HepG2 (cell line): ENCODE data around the gene PDIA5. TPM values are rescaled to one million over a fixed set of nuclear protein-coding genes. Genes with fewer than 3 reads are reported as not detected.

ENCODE experiments used
- BCL6 ChIP-seq: IDR thresholded peaks from 2 replicates; pipeline ENCODE4 v1.6.1; 2016; ENCODE audit warnings: missing genetic modification reagents, missing compliant biosample characterization
- BRD4 ChIP-seq: sonication (generic); formaldehyde crosslinking; IDR thresholded peaks from 2 replicates; pipeline ENCODE4 v1.4.0; 2020; ENCODE audit warnings: missing genetic modification reagents
- HIVEP1 ChIP-seq: sonication (generic); formaldehyde crosslinking; IDR thresholded peaks from 2 replicates; pipeline ENCODE4 v1.4.0; 2020; ENCODE audit warnings: mild to moderate bottlenecking, missing genetic modification reagents
- JARID2 ChIP-seq: sonication (generic); formaldehyde crosslinking; IDR thresholded peaks from 2 replicates; pipeline ENCODE4 v1.8.1; 2023; ENCODE audit warnings: missing genetic modification reagents, inconsistent platforms; ENCODE audit not compliant: insufficient replicate concordance
- KAT8 ChIP-seq: IDR thresholded peaks from 2 replicates; pipeline ENCODE4 v1.6.1; 2016; ENCODE audit warnings: missing genetic modification reagents, missing compliant biosample characterization
- MIER3 ChIP-seq: IDR thresholded peaks from 2 replicates; pipeline ENCODE4 v1.6.1; 2016; ENCODE audit warnings: missing compliant biosample characterization, borderline replicate concordance
- MTF2 ChIP-seq: sonication (generic); formaldehyde crosslinking; IDR thresholded peaks from 2 replicates; pipeline ENCODE4 v1.5.0; 2020; ENCODE audit warnings: missing genetic modification reagents, borderline replicate concordance
- NR2F1 ChIP-seq, 2 experiments: fragments of 450-650 bp in 1 of 2; formaldehyde crosslinking in 1 of 2; IDR thresholded peaks; 2 replicates each; pipeline versions ENCODE4 v1.5.0 to v1.6.1; 2016 to 2020; ENCODE audit warnings: mild to moderate bottlenecking in 1 of 2, missing compliant biosample characterization in 1 of 2, missing genetic modification reagents in 1 of 2, moderate library complexity in 1 of 2
- POLR2AphosphoS2 ChIP-seq: IDR thresholded peaks from 2 replicates; pipeline ENCODE4 v1.6.1; 2011; ENCODE audit warnings: low read depth, low read length, improper control_type of control experiment
- RAD21 ChIP-seq: fragments of 450-650 bp; formaldehyde crosslinking; IDR thresholded peaks from 2 replicates; pipeline ENCODE4 v1.5.0; 2020; ENCODE audit warnings: mild to moderate bottlenecking
- TARDBP ChIP-seq: sonication (generic); formaldehyde crosslinking; IDR thresholded peaks from 2 replicates; pipeline ENCODE4 v1.8.0; 2022; ENCODE audit warnings: mild to moderate bottlenecking, missing genetic modification reagents
- TCF7L2 ChIP-seq: IDR thresholded peaks from 2 replicates; pipeline ENCODE4 v1.6.1; 2011; ENCODE audit warnings: mild to moderate bottlenecking, low read depth, low read length, moderate library complexity
- THYN1 ChIP-seq: sonication (generic); formaldehyde crosslinking; IDR thresholded peaks from 2 replicates; pipeline ENCODE4 v1.8.1; 2023; ENCODE audit warnings: low read depth, mild to moderate bottlenecking, moderate library complexity, missing genetic modification reagents, borderline replicate concordance
- TOE1 ChIP-seq: sonication (generic); formaldehyde crosslinking; IDR thresholded peaks from 2 replicates; pipeline ENCODE4 v1.4.0; 2020; ENCODE audit warnings: mild to moderate bottlenecking, missing genetic modification reagents
- ZNF12 ChIP-seq: sonication (generic); formaldehyde crosslinking; IDR thresholded peaks from 2 replicates; pipeline ENCODE4 v1.5.0; 2020; ENCODE audit warnings: missing genetic modification reagents
- ZNF136 ChIP-seq: sonication (generic); formaldehyde crosslinking; IDR thresholded peaks from 2 replicates; pipeline ENCODE4 v1.8.1; 2022; ENCODE audit warnings: low read depth, mild to moderate bottlenecking, moderate library complexity, missing genetic modification reagents
- ZNF678 ChIP-seq: sonication (generic); formaldehyde crosslinking; IDR thresholded peaks from 2 replicates; pipeline ENCODE4 v1.4.0; 2020; ENCODE audit warnings: mild to moderate bottlenecking, missing genetic modification reagents
- polyA plus RNA-seq, 8 experiments: library from polyadenylated mRNA; depleted of rRNA in 3 of 8; stranded (reverse) in 7 of 8; unstranded in 1 of 8; fragments of >200 nt; fragmentation: Illumina TruSeq in 4 of 8; extraction: Trizol in 4 of 8; gene quantifications; 2 replicates each; pipeline versions ENCODE4 v1.2.1 to v1.2.3, GENCODE V29; 2011 to 2016; ENCODE audit warnings: low read depth in 4 of 8, missing spikeins in 1 of 8, mixed read lengths in 1 of 8; ENCODE audit not compliant: insufficient read depth in 1 of 8
- total RNA-seq, 5 experiments: library from RNA; depleted of rRNA; stranded (reverse); fragments of >200 nt; fragmentation: Illumina TruSeq; extraction: Trizol; gene quantifications; 2 replicates each; pipeline ENCODE4 v1.2.3, GENCODE V29; 2016; ENCODE audit warnings: low read depth in 1 of 5
- TF ChIP-seq, protein P1 (sequence below): IDR thresholded peaks from 2 replicates; pipeline ENCODE4 v1.6.1; 2016; ENCODE audit warnings: low read depth, missing genetic modification reagents, missing compliant biosample characterization
- TF ChIP-seq, protein P2 (sequence below): sonication (generic); formaldehyde crosslinking; IDR thresholded peaks from 2 replicates; pipeline ENCODE4 v1.4.0; 2020; ENCODE audit warnings: missing genetic modification reagents, borderline replicate concordance
- TF ChIP-seq, protein P3 (sequence below): sonication (generic); formaldehyde crosslinking; conservative IDR thresholded peaks from 2 replicates; pipeline ENCODE4 v1.8.0; 2022; ENCODE audit warnings: low read depth, missing genetic modification reagents

The PDIA5 gene
- total and polyA plus RNA-seq, 2 of the 13 experiments (the other 11 are each of a cell fraction or from before 2014, with no cell fraction given) = 51.3 to 74.3 TPM

DNA sequence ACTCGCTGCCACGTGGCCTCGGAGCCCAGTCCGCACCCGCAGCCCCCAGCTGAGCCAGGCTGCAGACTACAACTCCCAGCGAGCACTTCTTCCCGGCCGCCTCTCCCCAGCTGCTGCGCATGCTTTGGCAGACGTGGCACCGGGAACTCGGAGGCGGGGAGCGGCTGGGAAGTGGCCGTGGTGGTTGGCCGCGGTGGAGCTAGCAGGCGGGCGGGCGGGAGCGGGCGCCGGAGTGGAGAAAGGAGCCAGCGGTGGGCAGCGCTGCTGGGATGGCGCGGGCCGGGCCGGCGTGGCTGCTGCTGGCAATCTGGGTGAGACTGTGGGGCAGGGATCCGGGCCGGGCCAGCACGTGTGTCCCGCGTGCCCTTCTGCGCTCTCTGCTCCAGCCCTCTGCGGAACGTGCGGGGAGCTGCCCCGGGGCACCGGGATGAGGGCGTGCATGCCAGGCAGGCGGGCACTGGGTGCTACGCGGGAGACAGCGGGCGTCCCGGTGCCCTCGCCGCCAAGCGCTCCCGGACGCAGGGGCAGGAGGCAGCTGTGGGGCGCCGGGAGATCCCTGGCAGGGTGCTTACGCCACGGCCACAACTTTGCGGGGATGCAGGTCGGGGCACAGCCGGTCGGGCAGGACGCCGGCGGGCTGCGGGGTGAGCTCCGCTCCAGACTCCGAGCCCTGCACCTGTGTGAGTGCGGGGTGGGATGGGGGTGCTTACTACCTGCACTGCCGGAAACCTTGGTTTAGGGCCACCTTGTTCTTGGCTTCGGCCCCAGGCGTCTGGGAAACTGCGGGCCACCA is at the start of gene PDIA5 (continued):
- TF ChIP-seq, protein P1, sequence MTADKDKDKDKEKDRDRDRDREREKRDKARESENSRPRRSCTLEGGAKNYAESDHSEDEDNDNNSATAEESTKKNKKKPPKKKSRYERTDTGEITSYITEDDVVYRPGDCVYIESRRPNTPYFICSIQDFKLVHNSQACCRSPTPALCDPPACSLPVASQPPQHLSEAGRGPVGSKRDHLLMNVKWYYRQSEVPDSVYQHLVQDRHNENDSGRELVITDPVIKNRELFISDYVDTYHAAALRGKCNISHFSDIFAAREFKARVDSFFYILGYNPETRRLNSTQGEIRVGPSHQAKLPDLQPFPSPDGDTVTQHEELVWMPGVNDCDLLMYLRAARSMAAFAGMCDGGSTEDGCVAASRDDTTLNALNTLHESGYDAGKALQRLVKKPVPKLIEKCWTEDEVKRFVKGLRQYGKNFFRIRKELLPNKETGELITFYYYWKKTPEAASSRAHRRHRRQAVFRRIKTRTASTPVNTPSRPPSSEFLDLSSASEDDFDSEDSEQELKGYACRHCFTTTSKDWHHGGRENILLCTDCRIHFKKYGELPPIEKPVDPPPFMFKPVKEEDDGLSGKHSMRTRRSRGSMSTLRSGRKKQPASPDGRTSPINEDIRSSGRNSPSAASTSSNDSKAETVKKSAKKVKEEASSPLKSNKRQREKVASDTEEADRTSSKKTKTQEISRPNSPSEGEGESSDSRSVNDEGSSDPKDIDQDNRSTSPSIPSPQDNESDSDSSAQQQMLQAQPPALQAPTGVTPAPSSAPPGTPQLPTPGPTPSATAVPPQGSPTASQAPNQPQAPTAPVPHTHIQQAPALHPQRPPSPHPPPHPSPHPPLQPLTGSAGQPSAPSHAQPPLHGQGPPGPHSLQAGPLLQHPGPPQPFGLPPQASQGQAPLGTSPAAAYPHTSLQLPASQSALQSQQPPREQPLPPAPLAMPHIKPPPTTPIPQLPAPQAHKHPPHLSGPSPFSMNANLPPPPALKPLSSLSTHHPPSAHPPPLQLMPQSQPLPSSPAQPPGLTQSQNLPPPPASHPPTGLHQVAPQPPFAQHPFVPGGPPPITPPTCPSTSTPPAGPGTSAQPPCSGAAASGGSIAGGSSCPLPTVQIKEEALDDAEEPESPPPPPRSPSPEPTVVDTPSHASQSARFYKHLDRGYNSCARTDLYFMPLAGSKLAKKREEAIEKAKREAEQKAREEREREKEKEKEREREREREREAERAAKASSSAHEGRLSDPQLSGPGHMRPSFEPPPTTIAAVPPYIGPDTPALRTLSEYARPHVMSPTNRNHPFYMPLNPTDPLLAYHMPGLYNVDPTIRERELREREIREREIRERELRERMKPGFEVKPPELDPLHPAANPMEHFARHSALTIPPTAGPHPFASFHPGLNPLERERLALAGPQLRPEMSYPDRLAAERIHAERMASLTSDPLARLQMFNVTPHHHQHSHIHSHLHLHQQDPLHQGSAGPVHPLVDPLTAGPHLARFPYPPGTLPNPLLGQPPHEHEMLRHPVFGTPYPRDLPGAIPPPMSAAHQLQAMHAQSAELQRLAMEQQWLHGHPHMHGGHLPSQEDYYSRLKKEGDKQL = 0 out of 2 replicates have a peak, but pooled peaks have one; percentile 31
- TF ChIP-seq TCF7L2 = no peak
- peak; percentile 50; the same call in 1 of the 2 replicates for TF ChIP-seq BCL6 (CRISPR knock-in tag)
- TF ChIP-seq ZNF136 (CRISPR knock-in tag) = no peak
- TF ChIP-seq JARID2 = no peak
- TF ChIP-seq KAT8 (CRISPR knock-in tag) = peak; percentile 83
- TF ChIP-seq HIVEP1 (CRISPR knock-in tag) = peak; percentile 49; the same call in 1 of the 2 replicates
- TF ChIP-seq BRD4 (CRISPR knock-in tag) = peak; percentile 82; the same call in 1 of the 2 replicates
- no peak for TF ChIP-seq THYN1 (CRISPR knock-in tag)
- TF ChIP-seq POLR2AphosphoS2 = no peak
- TF ChIP-seq MIER3 (CRISPR knock-in tag) = peak; percentile 85
- TF ChIP-seq MTF2 (CRISPR knock-in tag) = no peak
- TF ChIP-seq ZNF678 = peak; percentile 77
- TF ChIP-seq NR2F1 (CRISPR knock-in tag; IDR thresholded peaks at IDR 0.05) = no peak
- peak; percentile 41; the same call in 1 of the 2 replicates for TF ChIP-seq TARDBP (CRISPR knock-in tag)
- no peak; the same call in 1 of the 2 replicates for TF ChIP-seq ZNF12 (CRISPR knock-in tag)
- TF ChIP-seq, protein P2, sequence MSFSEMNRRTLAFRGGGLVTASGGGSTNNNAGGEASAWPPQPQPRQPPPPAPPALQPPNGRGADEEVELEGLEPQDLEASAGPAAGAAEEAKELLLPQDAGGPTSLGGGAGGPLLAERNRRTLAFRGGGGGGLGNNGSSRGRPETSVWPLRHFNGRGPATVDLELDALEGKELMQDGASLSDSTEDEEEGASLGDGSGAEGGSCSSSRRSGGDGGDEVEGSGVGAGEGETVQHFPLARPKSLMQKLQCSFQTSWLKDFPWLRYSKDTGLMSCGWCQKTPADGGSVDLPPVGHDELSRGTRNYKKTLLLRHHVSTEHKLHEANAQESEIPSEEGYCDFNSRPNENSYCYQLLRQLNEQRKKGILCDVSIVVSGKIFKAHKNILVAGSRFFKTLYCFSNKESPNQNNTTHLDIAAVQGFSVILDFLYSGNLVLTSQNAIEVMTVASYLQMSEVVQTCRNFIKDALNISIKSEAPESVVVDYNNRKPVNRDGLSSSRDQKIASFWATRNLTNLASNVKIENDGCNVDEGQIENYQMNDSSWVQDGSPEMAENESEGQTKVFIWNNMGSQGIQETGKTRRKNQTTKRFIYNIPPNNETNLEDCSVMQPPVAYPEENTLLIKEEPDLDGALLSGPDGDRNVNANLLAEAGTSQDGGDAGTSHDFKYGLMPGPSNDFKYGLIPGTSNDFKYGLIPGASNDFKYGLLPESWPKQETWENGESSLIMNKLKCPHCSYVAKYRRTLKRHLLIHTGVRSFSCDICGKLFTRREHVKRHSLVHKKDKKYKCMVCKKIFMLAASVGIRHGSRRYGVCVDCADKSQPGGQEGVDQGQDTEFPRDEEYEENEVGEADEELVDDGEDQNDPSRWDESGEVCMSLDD (CRISPR knock-in tag) = 0 out of 2 replicates have a peak, but pooled peaks have one; percentile 58
- TF ChIP-seq, protein P3, sequence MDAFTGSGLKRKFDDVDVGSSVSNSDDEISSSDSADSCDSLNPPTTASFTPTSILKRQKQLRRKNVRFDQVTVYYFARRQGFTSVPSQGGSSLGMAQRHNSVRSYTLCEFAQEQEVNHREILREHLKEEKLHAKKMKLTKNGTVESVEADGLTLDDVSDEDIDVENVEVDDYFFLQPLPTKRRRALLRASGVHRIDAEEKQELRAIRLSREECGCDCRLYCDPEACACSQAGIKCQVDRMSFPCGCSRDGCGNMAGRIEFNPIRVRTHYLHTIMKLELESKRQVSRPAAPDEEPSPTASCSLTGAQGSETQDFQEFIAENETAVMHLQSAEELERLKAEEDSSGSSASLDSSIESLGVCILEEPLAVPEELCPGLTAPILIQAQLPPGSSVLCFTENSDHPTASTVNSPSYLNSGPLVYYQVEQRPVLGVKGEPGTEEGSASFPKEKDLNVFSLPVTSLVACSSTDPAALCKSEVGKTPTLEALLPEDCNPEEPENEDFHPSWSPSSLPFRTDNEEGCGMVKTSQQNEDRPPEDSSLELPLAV = no peak
- TF ChIP-seq RAD21 (CRISPR knock-in tag) = no peak; the same call in none of the 2 replicates
- TF ChIP-seq TOE1 = peak; percentile 71; the same call in 1 of the 2 replicates
